Measurements from ENCODE around the gene RETREG1.

Gene RETREG1

DNA sequence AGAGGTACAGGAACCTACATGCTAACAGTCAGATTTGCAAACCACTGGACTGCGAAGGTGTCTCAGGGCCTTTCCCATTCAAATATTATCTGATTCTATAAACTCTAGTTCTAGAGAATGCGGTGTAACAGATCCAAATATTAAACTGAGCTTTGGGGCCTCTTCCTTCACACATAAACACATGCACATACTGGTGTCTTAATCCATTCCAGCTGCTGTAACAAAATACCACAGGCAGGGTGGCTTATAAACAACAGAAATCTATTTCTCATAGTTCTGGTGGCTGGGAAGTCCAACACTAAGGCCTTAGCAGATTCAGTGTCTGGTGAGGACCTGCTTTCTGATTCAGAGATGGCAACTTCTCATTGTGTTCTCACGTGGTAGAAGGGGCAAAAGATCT lies 30.2 kb downstream of the RETREG1 start:
- CTCF ChIA-PET, result interaction anchor here (1.1 to 2.2 kb wide), 5 partner anchors 9 to 616 kb away, joined by 3 to 14 read pairs (median 8); no protein-coding TSS in a partner anchor
- no peak for TF ChIP-seq ZNF660 (tag by site-specific recombination; IDR thresholded peaks at IDR 0.05)
- no peak for TF ChIP-seq ZNF121 (tag by site-specific recombination; IDR thresholded peaks at IDR 0.05)
- TF ChIP-seq ZNF133 (tag by site-specific recombination; IDR thresholded peaks at IDR 0.05), result no peak
- TF ChIP-seq, protein P1, sequence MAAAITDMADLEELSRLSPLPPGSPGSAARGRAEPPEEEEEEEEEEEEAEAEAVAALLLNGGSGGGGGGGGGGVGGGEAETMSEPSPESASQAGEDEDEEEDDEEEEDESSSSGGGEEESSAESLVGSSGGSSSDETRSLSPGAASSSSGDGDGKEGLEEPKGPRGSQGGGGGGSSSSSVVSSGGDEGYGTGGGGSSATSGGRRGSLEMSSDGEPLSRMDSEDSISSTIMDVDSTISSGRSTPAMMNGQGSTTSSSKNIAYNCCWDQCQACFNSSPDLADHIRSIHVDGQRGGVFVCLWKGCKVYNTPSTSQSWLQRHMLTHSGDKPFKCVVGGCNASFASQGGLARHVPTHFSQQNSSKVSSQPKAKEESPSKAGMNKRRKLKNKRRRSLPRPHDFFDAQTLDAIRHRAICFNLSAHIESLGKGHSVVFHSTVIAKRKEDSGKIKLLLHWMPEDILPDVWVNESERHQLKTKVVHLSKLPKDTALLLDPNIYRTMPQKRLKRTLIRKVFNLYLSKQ (tag by site-specific recombination; IDR thresholded peaks at IDR 0.05; ENCODE audit: borderline replicate concordance), result no peak
- TF ChIP-seq, protein P2, sequence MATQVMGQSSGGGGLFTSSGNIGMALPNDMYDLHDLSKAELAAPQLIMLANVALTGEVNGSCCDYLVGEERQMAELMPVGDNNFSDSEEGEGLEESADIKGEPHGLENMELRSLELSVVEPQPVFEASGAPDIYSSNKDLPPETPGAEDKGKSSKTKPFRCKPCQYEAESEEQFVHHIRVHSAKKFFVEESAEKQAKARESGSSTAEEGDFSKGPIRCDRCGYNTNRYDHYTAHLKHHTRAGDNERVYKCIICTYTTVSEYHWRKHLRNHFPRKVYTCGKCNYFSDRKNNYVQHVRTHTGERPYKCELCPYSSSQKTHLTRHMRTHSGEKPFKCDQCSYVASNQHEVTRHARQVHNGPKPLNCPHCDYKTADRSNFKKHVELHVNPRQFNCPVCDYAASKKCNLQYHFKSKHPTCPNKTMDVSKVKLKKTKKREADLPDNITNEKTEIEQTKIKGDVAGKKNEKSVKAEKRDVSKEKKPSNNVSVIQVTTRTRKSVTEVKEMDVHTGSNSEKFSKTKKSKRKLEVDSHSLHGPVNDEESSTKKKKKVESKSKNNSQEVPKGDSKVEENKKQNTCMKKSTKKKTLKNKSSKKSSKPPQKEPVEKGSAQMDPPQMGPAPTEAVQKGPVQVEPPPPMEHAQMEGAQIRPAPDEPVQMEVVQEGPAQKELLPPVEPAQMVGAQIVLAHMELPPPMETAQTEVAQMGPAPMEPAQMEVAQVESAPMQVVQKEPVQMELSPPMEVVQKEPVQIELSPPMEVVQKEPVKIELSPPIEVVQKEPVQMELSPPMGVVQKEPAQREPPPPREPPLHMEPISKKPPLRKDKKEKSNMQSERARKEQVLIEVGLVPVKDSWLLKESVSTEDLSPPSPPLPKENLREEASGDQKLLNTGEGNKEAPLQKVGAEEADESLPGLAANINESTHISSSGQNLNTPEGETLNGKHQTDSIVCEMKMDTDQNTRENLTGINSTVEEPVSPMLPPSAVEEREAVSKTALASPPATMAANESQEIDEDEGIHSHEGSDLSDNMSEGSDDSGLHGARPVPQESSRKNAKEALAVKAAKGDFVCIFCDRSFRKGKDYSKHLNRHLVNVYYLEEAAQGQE (tag by site-specific recombination; IDR thresholded peaks at IDR 0.05), result no peak
- TF ChIP-seq, protein P3, sequence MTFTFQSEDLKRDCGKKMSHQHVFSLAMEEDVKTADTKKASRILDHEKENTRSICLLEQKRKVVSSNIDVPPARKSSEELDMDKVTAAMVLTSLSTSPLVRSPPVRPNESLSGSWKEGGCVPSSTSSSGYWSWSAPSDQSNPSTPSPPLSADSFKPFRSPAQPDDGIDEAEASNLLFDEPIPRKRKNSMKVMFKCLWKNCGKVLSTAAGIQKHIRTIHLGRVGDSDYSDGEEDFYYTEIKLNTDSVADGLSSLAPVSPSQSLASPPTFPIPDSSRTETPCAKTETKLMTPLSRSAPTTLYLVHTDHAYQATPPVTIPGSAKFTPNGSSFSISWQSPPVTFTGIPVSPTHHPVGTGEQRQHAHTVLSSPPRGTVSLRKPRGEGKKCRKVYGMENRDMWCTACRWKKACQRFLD (tag by site-specific recombination; IDR thresholded peaks at IDR 0.05), result no peak
- TF ChIP-seq, protein P4, sequence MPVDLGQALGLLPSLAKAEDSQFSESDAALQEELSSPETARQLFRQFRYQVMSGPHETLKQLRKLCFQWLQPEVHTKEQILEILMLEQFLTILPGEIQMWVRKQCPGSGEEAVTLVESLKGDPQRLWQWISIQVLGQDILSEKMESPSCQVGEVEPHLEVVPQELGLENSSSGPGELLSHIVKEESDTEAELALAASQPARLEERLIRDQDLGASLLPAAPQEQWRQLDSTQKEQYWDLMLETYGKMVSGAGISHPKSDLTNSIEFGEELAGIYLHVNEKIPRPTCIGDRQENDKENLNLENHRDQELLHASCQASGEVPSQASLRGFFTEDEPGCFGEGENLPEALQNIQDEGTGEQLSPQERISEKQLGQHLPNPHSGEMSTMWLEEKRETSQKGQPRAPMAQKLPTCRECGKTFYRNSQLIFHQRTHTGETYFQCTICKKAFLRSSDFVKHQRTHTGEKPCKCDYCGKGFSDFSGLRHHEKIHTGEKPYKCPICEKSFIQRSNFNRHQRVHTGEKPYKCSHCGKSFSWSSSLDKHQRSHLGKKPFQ (tag by site-specific recombination; IDR thresholded peaks at IDR 0.05), result no peak
- TF ChIP-seq FEZF1 (tag by site-specific recombination; IDR thresholded peaks at IDR 0.05), result no peak
- TF ChIP-seq, protein P5, sequence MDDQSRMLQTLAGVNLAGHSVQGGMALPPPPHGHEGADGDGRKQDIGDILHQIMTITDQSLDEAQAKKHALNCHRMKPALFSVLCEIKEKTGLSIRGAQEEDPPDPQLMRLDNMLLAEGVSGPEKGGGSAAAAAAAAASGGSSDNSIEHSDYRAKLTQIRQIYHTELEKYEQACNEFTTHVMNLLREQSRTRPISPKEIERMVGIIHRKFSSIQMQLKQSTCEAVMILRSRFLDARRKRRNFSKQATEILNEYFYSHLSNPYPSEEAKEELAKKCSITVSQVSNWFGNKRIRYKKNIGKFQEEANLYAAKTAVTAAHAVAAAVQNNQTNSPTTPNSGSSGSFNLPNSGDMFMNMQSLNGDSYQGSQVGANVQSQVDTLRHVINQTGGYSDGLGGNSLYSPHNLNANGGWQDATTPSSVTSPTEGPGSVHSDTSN (CRISPR knock-in tag; IDR thresholded peaks at IDR 0.05), result no peak
- TF ChIP-seq KLF16 (tag by site-specific recombination; IDR thresholded peaks at IDR 0.05), result no peak
- POLR2A ChIA-PET, result no interaction called here
- no peaks in the 10 kb centered on the region for H3K9me3 ChIP-seq (ENCODE audit: control insufficient read depth, insufficient read depth, low read depth, low read length)
- H3K4me1 ChIP-seq (ENCODE audit: control insufficient read depth, insufficient read depth, low read length), result peaks cover 5% of the 10 kb centered on the region; the same call in 1 of the 2 replicates
- H3K4me3 ChIP-seq (ENCODE audit: low read depth, low read length), result no peak overlapping the region
- H3K27ac ChIP-seq (ENCODE audit: extremely low read depth, low read depth, low read length), result no peak overlapping the region
- no peaks in the 10 kb centered on the region; a peak in 1 of 3 replicates for H3K36me3 ChIP-seq (ENCODE audit: control insufficient read depth in 2 of 2, insufficient read depth in 1 of 2, low read length in 2 of 2)

DNA sequence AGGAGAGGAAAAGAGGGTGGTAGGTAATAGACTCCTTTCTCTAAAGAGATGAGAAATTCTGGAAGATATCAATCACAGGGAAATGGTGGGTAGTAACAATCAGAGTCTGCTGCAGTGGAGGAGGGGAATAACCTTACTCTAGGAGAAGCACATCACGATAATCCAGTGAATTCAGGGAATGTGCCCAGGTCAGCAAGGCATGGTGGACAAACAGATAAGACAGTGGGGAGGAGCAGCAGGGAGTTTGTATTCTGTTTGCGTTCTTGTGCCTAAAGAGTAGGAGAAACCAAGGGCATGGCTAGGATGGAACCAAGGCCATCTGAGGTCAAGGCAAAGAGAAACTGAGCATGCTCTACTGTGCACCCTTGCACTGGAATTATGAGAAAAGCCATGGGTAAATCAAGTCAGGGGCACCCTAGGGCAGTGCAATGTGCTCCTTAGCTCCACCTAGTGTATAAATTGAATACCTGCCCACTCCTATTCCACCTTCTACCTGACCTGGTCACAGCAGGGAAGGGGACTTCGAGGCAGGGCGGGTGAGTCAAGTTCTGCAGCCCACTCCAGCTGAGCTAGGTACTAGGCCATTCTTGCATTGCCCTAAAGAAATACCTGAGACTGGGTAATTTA lies 31.6 kb downstream of the RETREG1 start:
- POLR2A ChIA-PET, result no interaction called here
- CTCF ChIA-PET, result interaction anchor here (0.6 to 2.6 kb wide), 15 partner anchors 9 to 617 kb away, joined by 3 to 15 read pairs (median 5); no protein-coding TSS in a partner anchor
- Histone ChIP-seq H3K27ac (ENCODE audit: extremely low read depth, low read depth, low read length) (no peak overlapping the region), H3K9me3 (ENCODE audit: control insufficient read depth, insufficient read depth, low read depth, low read length) (no peaks in the 10 kb centered on the region), H3K36me3 (ENCODE audit: control insufficient read depth in 2 of 2, insufficient read depth in 1 of 2, low read length in 2 of 2) (no peaks in the 10 kb centered on the region; a peak in 1 of 3 replicates), H3K4me3 (ENCODE audit: low read depth, low read length) (no peak overlapping the region), H3K4me1 (ENCODE audit: control insufficient read depth, insufficient read depth, low read length) (no peaks in the 10 kb centered on the region)
- TF ChIP-seq ZNF169 (tag by site-specific recombination; IDR thresholded peaks at IDR 0.05), result no peak
- TF ChIP-seq MZF1 (tag by site-specific recombination; IDR thresholded peaks at IDR 0.05; ENCODE audit: borderline replicate concordance), result no peak
- no peak for TF ChIP-seq ZNF175 (tag by site-specific recombination; IDR thresholded peaks at IDR 0.05)
- no peak for TF ChIP-seq KLF8 (tag by site-specific recombination; IDR thresholded peaks at IDR 0.05)
- TF ChIP-seq, protein P6, sequence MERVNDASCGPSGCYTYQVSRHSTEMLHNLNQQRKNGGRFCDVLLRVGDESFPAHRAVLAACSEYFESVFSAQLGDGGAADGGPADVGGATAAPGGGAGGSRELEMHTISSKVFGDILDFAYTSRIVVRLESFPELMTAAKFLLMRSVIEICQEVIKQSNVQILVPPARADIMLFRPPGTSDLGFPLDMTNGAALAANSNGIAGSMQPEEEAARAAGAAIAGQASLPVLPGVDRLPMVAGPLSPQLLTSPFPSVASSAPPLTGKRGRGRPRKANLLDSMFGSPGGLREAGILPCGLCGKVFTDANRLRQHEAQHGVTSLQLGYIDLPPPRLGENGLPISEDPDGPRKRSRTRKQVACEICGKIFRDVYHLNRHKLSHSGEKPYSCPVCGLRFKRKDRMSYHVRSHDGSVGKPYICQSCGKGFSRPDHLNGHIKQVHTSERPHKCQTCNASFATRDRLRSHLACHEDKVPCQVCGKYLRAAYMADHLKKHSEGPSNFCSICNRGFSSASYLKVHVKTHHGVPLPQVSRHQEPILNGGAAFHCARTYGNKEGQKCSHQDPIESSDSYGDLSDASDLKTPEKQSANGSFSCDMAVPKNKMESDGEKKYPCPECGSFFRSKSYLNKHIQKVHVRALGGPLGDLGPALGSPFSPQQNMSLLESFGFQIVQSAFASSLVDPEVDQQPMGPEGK (tag by site-specific recombination; IDR thresholded peaks at IDR 0.05), result no peak
- TF ChIP-seq ZNF248 (tag by site-specific recombination; IDR thresholded peaks at IDR 0.05), result no peak
- TF ChIP-seq ZNF146 (tag by site-specific recombination; IDR thresholded peaks at IDR 0.05), result no peak
- no peak for TF ChIP-seq ZSCAN23 (tag by site-specific recombination; IDR thresholded peaks at IDR 0.05)
